ENCODE data around the gene METTL17.
"Not testable (repeated sequence)": the region's sequence is repeated elsewhere in the genome, so short reads cannot be mapped to it uniquely, and the experiment has no call there.

METTL17 gene

DNA sequence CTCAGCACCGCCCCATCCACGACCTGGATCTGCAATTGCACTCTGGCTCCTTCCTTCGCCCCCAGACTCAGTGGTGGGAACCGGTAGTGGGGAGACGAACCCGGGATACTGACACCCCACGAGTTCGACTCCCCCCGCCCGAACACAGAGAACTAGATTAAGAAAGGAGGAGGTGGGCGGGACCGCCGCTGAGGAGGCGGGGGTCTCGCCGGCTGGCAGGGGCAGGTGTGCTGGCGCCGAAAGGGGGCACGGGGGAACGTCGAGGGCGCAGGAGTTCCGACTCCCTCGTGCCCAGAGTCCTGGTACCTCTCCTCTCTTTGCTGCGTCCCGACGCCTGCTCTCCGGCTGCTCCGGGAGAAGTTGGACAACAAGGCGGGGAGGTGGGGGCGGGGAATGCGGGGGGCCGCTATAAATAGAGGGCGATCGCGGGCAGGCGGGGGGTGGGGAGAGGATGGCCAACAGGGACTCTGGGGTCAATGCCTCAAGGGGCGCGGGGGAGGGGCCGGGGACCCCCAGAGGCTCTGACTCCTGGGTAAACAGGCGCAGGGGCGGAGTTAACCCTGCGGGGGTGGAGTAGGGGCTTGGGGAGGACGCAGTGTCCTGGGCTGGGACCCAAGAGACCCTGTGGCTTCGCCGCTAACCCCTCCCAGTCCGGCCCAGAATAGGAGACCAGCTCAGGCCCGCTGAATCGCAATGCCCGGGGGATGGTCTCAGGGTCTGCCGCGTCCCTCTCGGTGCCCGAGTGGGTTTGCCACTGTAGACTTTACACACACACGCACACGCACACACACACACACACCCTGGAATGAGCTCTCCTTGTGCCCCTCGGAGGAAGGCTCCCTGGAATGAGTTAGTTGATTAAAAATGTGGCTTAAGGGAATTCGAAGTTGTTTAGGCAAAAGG, 35.8 kb downstream of the METTL17 start:
- DNase-seq = no peak

DNA sequence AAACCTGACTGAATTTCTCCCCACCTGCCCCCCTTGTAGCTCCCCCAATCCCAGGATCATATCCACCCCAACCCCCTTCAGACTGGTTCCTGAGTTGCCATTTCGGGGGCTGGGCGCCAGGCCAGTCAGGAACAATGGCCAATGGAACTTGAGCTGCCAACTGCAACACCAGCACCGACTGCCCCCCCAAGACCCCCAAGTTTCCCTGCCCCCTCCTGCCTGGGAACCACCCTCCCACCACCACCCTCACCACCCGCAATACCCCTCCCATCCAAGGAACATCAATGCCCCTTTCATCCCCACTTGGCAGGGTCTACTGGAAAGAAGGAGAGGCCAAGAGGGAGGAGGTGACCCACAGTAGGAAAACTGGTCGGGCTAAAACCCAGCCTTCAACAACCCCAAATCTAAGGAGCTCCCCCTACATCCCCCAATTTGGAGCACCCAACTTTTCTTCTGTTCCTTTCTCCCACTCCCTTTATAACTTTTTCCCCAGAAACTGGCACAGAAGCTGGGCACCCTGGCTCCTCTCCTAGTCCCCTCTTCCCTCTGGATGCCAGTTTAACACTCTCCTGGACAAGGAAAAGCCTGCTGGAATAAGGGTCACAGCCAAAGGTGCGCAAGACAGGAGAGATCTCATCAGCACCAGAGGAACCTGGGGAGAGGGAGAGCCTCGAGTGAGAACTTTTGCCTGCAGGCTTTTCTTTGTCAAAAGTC, 36.7 kb downstream of the METTL17 start:
- DNase-seq = no peak

DNA sequence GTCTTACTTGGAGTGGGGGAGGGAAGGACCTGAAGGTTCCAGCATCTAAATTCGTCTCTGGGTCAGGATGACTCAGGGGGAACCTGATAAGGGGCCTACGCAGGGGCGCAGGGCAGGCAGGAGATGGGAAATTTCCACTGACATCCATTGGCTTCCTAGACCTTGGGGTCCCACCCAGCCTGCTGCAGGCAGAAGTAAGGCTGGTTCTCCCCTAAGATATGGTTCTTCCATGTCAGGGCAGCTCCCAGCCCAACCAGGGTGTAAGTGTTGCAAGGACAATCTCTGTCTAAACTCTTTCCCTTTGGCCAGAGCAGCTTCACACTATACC, 37.2 kb downstream of the METTL17 start:
- DNase-seq = no peak

DNA sequence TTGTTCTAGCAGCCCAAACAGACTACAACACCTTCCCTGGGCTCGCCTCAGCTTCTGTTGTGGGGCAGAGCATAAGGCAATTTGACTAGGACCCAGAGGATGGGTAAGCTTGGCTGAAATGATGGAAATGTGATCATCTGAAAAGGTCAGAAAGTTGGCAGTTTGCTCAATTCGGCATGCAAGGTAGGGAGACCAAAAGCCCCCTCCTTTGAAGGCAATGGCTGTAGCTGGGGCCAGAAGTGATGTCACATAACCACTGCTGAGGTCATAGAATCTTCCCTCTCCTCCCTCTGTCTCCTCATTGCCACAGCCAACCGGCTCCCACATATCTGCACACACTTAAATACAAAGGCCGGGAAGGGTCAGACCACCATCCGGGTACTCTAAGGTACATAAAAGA, 40.1 kb downstream of the METTL17 start, which contains the start of gene TPPP2:
TPPP2 (plus strand) TSS at position 301 of the 400 bp plus-strand sequence. CDS start 365 bp downstream, outside the sequence.
- no peak for DNase-seq

DNA sequence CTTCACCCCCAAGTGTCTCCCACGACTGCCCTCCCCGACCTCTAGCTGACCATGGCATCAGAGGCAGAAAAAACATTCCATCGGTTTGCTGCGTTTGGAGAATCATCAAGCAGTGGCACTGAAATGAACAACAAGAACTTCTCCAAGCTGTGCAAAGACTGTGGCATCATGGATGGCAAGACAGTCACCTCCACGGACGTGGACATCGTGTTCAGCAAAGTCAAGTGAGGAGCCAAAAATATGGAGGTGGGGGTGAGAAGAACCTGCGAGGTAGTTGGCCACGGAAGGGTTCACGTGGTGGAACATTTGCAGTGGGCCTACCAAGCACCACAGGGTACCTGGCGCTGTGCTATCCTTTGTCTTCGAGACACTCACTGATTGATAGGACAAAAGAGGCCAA, 40.8 kb downstream of the METTL17 start:
- DNase-seq = no peak

DNA sequence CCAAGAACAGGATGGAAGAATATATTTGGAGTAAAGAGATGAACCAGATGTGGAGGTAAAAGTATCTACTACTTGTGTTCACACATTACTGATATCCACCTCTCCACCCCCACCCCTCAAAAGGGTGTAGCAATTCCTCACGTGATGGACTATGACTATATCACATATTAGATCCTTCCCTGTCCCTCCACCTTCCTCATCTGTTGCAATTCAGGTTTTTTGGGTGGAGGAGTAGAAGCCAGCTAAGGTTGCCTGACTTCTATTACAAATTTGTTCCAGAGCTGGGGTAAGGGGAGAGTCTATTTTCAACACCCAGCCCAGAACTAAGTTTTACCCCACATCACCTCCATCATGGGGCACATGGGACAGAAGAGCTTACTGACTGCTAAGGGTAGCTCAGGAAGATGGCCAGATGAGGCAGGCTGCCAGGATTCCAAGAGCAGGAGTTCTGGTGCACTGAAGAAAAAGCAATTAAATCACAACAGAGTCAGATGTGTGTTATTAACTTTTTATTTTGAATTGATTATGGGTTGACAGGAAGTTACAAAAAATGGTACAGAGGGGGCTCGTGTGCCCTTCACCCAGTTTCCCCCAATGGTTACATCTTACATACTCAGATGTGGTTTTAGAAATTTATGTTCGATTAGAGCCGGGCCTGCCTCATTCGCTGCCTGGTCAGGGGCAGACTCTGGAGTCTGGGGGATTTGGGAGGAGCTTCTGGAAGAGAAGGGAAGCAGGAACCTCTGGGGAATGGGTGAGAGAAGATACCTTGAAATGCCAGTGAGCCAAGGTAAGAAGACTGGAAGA, 42.7 kb downstream of the METTL17 start:
- no peak for DNase-seq

DNA sequence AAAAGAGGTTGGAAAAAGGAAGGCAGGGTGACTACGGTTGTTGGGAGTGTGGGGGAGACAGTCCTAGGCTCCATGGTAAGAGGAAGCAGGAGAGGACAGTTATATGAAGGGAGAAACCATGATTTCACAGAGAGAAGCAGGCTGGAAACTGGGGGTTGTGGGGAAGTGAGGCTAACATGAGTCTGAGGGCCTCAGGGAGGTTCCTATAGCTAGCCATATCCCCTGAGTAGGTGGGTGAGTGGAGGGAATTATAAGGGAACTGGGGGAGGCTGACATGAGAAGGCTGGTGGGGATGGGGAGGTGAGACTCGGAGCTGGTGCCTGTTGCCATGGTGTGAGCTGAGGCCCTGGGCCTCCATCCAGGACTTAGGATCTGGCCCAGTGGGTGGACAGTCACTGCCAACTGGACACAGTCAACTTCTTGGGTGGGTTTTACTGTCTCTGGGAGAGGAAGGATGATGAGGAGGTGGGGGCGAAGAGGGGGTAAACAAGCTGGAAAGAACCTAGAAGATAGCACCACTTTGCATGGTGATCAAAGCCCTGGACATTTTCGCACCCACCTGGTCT, 43.4 kb downstream of the METTL17 start:
- no peak for DNase-seq

DNA sequence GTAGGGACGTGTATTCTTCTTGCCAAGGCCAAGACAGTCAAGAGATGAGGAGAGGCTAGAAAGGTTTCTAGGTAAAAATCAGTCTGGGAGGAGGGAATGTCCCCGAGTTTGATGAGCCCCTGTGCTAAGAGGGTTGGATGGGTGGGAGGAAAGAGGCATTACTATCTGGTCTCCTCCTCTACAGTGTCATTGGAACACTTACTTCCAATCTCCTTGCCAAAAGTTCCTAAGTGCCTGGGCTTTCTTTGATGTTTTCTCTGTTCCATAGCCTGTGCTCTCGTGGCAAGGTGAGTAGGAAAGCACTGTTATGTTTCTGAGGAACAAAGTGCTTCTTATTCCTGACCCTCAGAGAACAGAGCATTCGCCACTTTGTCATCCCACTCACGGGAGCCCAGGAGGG, 44.9 kb downstream of the METTL17 start, which contains the start of gene RNASE13:
RNASE13 (minus strand) TSS at position 101 of the 400 bp plus-strand sequence. CDS start 519 bp downstream, outside the sequence.
- no peak for DNase-seq

DNA sequence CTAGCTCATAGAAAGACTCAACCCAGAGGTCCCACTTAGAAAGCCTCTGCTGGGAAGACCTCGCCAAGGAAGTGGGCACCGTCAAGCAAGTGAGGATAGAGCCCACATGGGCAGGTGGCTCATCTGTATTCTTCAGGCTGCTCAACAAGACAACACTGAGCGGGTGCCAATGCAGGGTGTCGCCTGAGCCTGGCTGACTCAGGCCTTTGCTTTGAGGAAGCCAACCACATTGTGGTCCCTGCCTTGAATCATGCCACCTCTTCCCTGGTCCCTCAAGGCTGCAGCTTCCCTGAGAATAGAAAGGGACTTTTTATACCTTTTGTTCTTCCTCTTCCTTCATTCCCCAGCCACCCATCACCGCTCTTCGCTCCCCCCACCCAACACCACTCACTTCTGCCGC, 47.0 kb downstream of the METTL17 start:
- DNase-seq = no peak

DNA sequence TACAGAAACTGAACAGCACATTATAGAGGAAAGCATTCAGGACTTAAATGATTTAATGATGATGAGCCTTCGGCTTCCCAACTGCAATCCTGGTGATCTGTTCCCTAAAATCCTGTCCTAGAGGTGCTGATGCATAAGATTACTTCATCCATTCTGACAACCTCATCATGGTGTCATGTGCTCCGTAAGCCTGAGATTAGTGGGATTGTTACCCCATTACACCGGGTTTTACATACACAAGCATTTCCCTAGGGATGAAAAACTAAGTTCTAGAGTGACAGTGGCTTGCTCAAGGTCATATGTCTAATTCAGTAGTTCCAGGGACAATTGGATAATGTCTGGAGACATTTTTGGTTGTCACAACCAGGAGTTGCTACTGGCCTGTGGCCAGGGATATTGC, 47.4 kb downstream of the METTL17 start:
- no peak for DNase-seq

DNA sequence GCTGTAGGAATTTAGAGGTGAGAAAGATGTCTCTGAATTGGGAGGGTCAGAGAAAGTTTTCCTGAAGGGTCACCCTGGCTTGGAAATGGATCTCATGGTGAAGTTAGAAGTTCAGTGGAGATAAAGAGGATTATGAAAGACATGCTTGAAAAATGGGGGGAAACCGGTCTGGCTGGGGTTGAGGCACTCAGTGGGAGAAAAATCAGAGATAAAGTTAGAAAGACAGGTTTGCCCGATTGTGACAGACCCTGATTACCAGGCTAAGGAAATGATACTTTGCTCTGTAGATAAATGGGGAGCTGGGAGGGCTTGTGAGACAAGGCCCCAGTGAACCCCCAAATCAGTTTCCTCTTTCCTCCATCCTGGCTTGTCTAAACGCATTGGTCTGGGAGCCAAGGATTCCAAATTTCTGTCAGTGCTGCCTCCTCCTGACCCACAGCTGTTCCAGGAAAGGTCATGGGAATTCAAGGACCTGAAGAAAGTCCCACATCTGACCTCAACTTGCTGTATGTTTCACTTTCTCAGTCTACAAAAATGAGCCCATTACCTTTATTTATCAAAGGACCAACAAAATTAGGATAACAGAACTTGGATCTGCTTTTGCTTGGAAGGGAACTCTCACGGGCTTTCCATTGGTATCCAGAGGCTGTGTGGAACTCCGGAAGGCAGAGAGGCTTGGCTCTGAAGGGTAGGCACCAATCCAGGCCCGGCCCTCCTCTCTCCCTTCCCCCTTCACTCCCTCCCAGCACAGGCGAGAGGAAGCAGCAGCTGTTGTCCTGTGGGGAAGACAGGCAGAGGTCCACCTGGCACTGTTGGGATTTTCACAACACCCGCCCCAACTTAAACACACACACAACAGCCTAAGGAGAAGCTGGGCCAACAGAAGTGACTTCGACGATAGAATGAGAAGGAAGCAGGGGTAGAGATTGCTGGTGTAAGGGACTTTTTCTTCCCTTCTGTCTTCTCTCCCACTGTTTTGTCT, 49.0 kb downstream of the METTL17 start:
- DNase-seq = no peak

DNA sequence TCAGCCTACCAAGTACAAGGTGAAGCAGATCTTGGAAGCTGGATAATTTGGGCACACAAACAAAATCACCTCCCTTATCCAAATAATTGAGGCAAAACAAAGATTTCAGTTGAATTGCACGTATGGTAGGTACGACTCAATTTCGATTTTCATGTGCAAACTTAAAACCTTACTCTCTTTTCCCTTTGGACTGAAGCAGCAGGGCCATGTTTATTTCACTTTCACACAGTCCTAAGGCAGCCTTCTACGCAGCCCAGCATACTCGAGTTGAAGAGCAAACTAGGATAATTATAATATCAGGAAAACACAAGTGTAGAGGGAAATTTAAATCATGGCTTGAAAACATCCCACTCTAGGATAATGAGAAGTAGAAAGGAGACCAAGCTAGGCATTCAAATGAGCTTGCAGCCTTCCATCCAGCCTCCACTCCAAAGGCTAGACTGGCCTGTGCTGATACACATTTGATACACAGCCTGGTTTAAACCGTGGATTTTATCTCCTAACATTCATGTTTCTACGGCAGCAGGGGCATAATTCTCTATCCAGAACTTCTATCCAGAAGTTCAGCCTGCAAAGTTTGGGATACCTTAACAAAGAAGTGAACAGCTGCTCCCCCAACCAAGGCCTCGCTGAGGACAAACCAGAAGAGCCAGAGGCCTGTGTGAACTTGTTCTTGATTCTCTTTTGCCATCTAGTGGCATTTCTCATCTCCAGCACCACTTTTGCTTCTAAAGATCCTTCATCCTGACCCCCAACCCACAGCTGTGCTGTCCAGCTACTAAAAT, 50.0 kb downstream of the METTL17 start:
- no peak for DNase-seq

DNA sequence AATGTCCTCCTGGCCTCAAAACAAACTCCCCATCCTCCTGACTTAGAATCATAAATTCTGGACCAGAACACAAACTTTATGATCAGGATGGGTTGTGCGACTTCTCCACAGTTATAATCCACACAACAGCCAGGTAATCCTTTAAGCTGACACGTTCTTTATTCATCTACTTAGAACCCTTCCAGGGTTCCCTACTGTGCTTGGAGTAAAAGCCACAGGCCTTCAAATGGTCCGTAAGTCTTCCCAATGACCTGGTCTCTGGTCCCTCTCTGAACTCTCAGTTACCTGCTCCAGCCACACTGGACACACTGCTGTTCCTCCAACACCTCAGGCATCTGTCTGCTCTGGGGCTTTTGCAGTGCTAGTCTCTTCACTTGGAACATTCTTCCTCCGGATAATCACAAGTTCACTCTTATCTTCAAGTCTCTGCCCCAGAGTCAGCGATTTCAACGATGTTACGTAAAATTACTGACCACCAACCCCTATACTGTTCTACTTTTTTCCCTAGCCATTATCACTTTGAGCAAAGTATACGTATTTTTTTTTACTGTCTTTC, 50.7 kb downstream of the METTL17 start:
- no peak for DNase-seq

DNA sequence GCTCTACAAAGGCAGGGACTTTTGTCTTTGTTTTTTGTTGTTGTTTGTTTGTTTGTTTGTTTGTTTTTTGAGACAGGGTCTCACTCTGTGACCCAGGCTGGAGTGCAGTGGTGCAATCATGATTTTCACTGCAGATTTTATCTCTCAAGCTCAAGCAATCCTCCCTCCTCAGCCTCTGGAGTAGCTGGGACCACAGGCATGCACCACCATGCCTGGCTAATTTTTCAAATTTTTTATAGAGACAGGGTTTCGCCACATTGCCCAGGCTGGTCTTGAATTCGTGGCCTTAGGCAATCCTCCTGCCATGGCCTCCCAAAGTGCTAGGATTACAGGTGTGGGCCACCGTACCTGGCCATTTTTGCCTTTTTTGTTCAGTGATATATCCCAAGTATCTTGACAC, 51.2 kb downstream of the METTL17 start:
- DNase-seq = not testable (repeated sequence)

DNA sequence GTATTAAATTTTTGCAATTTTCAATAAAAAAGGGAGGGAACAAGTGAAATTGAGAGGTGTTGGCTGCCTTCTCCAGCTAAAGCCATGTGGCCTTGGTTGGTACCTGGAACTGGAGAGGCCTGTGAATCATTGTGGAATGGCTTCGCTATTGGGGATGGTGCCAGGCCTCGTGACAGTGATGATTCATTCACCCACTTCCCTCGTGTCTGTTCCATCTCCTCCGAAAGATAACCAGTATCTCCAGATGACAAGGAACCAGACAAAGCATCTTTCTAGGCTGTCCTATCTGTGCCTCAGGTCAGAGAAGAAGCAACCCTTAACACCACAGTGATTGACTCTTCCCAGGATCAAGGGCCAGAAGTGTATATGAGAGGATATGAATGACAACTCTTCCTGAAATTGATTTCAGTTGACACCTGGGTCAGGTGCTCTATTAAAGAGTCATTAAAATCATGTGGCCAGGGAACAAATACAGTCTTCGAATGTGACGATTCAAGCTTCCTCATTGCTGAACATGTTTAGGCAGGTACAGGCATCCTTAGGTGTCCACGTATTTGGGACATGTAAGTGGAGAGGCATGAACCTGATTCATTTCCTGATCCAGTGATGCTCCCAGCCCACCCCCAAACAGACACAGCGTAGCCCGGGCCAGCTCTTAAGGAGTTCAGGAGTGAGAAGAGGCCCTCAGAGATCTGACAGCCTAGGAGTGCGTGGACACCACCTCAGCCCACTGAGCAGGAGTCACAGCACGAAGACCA, 52.1 kb downstream of the METTL17 start, which contains the start of gene RNASE7:
RNASE7 (plus strand) TSS at position 687 of the 758 bp plus-strand sequence. CDS start 631 bp downstream, outside the sequence.
- no peak for DNase-seq

DNA sequence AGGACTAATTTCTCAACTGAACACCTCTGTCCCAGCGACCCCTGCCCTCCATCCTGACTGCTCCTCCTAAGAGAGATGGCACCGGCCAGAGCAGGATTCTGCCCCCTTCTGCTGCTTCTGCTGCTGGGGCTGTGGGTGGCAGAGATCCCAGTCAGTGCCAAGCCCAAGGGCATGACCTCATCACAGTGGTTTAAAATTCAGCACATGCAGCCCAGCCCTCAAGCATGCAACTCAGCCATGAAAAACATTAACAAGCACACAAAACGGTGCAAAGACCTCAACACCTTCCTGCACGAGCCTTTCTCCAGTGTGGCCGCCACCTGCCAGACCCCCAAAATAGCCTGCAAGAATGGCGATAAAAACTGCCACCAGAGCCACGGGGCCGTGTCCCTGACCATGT, 53.1 kb downstream of the METTL17 start:
- DNase-seq = no peak

DNA sequence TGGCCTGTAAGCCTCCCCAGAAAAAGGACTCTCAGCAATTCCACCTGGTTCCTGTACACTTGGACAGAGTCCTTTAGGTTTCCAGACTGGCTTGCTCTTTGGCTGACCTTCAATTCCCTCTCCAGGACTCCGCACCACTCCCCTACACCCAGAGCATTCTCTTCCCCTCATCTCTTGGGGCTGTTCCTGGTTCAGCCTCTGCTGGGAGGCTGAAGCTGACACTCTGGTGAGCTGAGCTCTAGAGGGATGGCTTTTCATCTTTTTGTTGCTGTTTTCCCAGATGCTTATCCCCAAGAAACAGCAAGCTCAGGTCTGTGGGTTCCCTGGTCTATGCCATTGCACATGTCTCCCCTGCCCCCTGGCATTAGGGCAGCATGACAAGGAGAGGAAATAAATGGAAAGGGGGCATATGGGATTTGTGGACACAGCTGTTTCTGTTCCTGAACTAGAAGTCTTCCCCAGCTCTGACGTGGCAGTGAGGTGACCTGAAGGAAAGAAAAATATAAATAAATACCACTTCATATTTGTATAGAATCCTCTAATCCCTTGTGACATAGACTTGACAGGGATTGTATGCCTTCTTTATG, 53.7 kb downstream of the METTL17 start:
- no peak for DNase-seq

DNA sequence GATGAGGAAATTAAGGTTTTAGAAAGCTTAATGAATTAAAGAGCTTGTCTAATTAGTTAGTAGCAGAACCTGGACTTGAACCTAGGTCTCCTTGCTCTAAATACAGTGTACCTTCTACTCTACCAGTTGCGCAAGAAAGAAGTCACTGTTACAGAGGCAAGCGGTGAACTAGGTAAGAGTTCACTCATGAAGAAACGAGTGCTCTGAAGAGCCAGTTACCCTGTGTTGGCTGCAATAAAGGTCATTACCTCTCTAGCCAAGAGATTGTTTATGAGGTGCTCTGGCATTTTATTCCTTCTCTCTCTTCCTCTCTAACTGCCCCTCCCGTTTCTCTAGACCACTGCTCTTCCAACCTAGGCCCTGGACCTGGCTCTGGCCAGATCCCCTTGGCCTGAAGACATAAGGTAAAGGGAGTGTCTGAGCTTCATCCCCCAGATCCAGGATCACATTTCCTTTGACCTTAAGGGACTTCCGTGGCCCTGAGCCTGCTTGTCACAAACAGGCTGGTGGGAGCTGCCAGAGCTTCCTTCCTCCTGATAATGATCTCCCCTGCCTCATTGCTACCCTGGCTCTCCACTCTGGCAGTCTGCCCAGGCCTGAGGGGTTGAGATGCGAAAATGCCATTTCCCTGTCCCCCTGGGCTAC, 54.3 kb downstream of the METTL17 start:
- no peak for DNase-seq
